ENCODE data around the gene POTED.
"Not testable (repeated sequence)": the region's sequence is repeated elsewhere in the genome, so short reads cannot be mapped to it uniquely, and the experiment has no call there.

Gene POTED

GRCh38 chr21:13609477-13609876, at the start of gene POTED:
Gene POTED, plus strand, starts transcription at chr21:13609777. Its CDS starts 452 bp downstream, at chr21:13610229.
- not testable (repeated sequence) for DNase-seq

DNA sequence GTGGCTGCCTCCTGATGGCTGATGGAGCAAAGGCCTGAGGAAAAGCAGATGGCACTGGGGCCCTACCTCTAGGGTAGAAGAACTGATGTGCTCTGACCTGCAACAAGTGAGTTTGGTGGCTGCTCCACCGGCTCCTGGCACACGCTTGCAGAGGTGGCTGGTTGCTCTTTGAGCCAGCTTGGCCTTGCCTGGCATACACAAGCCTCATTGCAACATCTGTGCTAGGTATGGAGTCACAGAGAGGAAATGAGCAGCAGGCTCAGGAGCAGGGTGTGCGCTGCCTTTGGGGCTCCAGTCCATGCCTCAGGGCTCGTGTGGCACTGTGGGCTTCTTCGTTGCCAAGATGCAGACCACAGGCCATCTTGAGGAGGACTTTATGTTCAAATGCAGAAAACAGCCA, 40.5 kb downstream of the POTED start:
- not testable (repeated sequence) for DNase-seq

DNA sequence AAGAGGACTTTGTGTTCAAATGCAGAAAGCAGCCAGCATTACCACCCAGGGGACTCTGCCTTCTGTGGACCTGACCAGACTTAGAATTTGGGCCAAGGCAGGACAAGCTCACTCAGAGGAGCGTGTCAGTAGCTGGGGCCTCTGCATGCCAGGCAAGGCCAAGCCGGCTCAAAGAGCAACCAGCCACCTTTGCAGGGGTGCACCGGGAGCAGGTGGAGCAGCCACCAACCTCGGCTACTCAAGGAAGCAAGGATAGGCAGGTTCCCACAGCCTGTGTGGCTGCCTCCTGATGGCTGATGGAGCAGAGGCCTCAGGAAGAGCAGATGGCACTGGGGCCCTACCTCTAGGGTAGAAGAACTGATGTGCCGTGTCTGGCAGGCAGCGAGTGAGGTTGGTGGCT, 42.2 kb downstream of the POTED start:
- not testable (repeated sequence) for DNase-seq

Measured in CD4-positive, alpha-beta T cell treated with Interferon gamma for 1 hour (primary cell).